Measurements from ENCODE around the gene ARSB.

- no peak for TF ChIP-seq CTCF (IDR thresholded peaks at IDR 0.05)
- no peak for TF ChIP-seq POLR2A (IDR thresholded peaks at IDR 0.05)
- TF ChIP-seq EP300 (IDR thresholded peaks at IDR 0.05): no peak
- no peak for TF ChIP-seq POLR2AphosphoS5 (IDR thresholded peaks at IDR 0.05)
Observed at GRCh38 chr5:78760366-78760765, 224.7 kb downstream of the ARSB start.
